K562 (cell line): ENCODE data around the gene SNCB. TPM values are rescaled to one million over a fixed set of nuclear protein-coding genes. Genes with fewer than 3 reads are reported as not detected.

Source experiments
- ETV1 ChIP-seq: fragments of 450-650 bp; conservative IDR thresholded peaks from 2 replicates; pipeline ENCODE4 v1.6.1; 2016; ENCODE audit warnings: missing genetic modification characterization, control low read depth, low read depth, missing compliant biosample characterization
- HNRNPK ChIP-seq: fragments of 200-400 bp; formaldehyde crosslinking; IDR thresholded peaks from one replicate; pipeline ENCODE4 v1.6.1; 2018; ENCODE audit warnings: mild to moderate bottlenecking, low read depth, low read length; ENCODE audit not compliant: poor library complexity, severe bottlenecking
- KDM4B ChIP-seq, 2 experiments: fragments of 450-650 bp in 1 of 2; sonication (generic) in 1 of 2; IDR thresholded peaks; 2 replicates each; pipeline ENCODE4 v1.6.1; 2016 to 2017; ENCODE audit warnings: borderline replicate concordance in 2 of 2, antibody characterized with exemption in 1 of 2, low read depth in 1 of 2, mild to moderate bottlenecking in 1 of 2
- NFIX ChIP-seq: fragments of 250-450 bp; sonication (Bioruptor Pico); IDR thresholded peaks from 2 replicates; pipeline ENCODE4 v1.4.0; 2020; ENCODE audit warnings: low read depth, mild to moderate bottlenecking, moderate library complexity
- NFYB ChIP-seq: IDR thresholded peaks from 2 replicates; pipeline ENCODE4 v1.6.1; 2011; ENCODE audit warnings: mild to moderate bottlenecking, moderate library complexity; ENCODE audit not compliant: insufficient read length; ENCODE audit errors: extremely low read depth
- SREBF2 ChIP-seq: sonication (generic); formaldehyde crosslinking; IDR thresholded peaks from 2 replicates; pipeline ENCODE4 v1.4.0; 2020; ENCODE audit warnings: mild to moderate bottlenecking, missing genetic modification reagents
- XRCC3 ChIP-seq: fragments of 450-650 bp; IDR thresholded peaks from 2 replicates; pipeline ENCODE4 v1.6.1; 2017; ENCODE audit warnings: mild to moderate bottlenecking, moderate library complexity
- ZNF124 ChIP-seq: sonication (generic); formaldehyde crosslinking; IDR thresholded peaks from 2 replicates; pipeline ENCODE4 v1.8.1; 2022; ENCODE audit warnings: missing genetic modification reagents
- ZSCAN32 ChIP-seq: fragments of 450-650 bp; formaldehyde crosslinking; IDR thresholded peaks from 2 replicates; pipeline ENCODE4 v1.4.0; 2020; ENCODE audit warnings: mild to moderate bottlenecking, moderate library complexity
- polyA plus RNA-seq, 8 experiments: library from polyadenylated mRNA; depleted of rRNA in 4 of 8; stranded (reverse) in 5 of 8; unstranded in 3 of 8; fragments of >200 nt; fragmentation: Nextera tagmentation in 2 of 8; fragmentation: Illumina TruSeq in 1 of 8; extraction: Ambion mirVana in 2 of 8; extraction: Trizol in 1 of 8; gene quantifications; 2 replicates each; pipeline versions ENCODE4 v1.2.1 to v1.2.3, GENCODE V29; 2011 to 2014; ENCODE audit warnings: inconsistent platforms in 1 of 8, missing spikeins in 1 of 8
- total RNA-seq, 7 experiments: library from RNA; depleted of rRNA in 6 of 7; stranded (reverse); fragments of >200 nt in 6 of 7; fragmentation: Illumina TruSeq in 2 of 7; extraction: Trizol in 2 of 7; gene quantifications; 2 replicates each; pipeline versions ENCODE4 v1.2.1 to v1.2.3, GENCODE V29; 2011 to 2021; ENCODE audit warnings: low replicate concordance in 1 of 7
- TF ChIP-seq, protein P1 (sequence below): fragments of 200-800 bp; sonication (Bioruptor generic); IDR thresholded peaks from 2 replicates; pipeline ENCODE4 v1.6.1; 2016; ENCODE audit warnings: missing genetic modification characterization, missing compliant biosample characterization
- TF ChIP-seq, protein P2 (sequence below): fragments of 150-350 bp; IDR thresholded peaks from 2 replicates; pipeline ENCODE4 v1.6.1; 2014; ENCODE audit warnings: low read depth, mild to moderate bottlenecking, low read length, borderline replicate concordance
- TF ChIP-seq, protein P3 (sequence below), 2 experiments: fragments of 150-350 bp in 1 of 2; IDR thresholded peaks; 2 replicates each; pipeline ENCODE4 v1.6.1; 2012 to 2016; ENCODE audit warnings: low read depth in 2 of 2, low read length in 2 of 2, mild to moderate bottlenecking in 1 of 2, moderate library complexity in 1 of 2

Gene SNCB
- total and polyA plus RNA-seq, 9 of the 15 experiments (the other 6 are each of a cell fraction or from before 2014, with no cell fraction given), result not detected

DNA sequence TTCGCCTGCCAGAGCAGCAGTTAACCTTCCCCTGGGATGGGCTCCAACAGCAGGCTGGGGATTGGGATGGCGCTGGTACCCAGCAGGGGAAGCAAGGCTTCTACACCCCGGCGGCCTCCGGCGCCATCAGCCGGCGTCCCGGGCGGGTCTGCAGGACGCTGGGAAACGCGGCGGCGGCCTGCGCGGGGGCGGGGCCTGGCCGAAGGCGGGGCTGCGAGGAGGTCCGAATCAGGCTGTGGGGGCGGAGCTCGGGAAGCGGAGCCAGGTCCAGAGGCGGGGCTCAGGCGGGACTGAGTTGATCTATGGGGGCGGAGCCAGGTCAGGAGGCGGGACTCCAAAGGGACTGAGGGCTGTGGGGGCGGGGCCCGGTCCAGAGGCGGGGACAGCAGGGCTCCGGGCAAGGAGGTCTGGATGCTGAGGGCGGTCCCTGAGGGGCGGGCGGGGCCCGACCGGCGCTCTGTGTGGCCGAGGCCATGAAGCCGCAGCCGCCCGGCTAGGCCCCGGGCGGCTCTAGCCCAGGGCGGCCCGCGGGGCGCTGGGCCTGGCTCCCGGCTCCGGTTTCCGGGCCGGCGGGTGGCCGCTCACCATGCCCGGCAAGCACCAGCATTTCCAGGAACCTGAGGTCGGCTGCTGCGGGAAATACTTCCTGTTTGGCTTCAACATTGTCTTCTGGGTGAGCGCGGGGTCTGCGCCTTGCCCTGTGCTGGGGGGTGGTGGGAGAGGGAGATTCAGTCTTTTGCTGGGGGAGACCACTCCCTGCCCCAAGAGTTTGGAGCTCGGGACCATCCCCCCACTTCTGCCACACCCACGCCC lies 16.9 kb upstream of the SNCB start, which contains the start of gene TSPAN17 (continued):
- TF ChIP-seq, protein P1, sequence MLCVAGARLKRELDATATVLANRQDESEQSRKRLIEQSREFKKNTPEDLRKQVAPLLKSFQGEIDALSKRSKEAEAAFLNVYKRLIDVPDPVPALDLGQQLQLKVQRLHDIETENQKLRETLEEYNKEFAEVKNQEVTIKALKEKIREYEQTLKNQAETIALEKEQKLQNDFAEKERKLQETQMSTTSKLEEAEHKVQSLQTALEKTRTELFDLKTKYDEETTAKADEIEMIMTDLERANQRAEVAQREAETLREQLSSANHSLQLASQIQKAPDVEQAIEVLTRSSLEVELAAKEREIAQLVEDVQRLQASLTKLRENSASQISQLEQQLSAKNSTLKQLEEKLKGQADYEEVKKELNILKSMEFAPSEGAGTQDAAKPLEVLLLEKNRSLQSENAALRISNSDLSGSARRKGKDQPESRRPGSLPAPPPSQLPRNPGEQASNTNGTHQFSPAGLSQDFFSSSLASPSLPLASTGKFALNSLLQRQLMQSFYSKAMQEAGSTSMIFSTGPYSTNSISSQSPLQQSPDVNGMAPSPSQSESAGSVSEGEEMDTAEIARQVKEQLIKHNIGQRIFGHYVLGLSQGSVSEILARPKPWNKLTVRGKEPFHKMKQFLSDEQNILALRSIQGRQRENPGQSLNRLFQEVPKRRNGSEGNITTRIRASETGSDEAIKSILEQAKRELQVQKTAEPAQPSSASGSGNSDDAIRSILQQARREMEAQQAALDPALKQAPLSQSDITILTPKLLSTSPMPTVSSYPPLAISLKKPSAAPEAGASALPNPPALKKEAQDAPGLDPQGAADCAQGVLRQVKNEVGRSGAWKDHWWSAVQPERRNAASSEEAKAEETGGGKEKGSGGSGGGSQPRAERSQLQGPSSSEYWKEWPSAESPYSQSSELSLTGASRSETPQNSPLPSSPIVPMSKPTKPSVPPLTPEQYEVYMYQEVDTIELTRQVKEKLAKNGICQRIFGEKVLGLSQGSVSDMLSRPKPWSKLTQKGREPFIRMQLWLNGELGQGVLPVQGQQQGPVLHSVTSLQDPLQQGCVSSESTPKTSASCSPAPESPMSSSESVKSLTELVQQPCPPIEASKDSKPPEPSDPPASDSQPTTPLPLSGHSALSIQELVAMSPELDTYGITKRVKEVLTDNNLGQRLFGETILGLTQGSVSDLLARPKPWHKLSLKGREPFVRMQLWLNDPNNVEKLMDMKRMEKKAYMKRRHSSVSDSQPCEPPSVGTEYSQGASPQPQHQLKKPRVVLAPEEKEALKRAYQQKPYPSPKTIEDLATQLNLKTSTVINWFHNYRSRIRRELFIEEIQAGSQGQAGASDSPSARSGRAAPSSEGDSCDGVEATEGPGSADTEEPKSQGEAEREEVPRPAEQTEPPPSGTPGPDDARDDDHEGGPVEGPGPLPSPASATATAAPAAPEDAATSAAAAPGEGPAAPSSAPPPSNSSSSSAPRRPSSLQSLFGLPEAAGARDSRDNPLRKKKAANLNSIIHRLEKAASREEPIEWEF (CRISPR knock-in tag), result no peak
- TF ChIP-seq ETV1 (no peak), SREBF2 (no peak), XRCC3 (no peak), KDM4B (IDR thresholded peaks at IDR 0.05; ENCODE audit: borderline replicate concordance in 2 of 2, low read depth in 1 of 2) (no peak), HNRNPK (no peak), ZNF124 (CRISPR knock-in tag) (no peak), NFYB (no peak), NFIX (CRISPR knock-in tag) (no peak), ZSCAN32 (CRISPR knock-in tag) (no peak)
- TF ChIP-seq, protein P2, sequence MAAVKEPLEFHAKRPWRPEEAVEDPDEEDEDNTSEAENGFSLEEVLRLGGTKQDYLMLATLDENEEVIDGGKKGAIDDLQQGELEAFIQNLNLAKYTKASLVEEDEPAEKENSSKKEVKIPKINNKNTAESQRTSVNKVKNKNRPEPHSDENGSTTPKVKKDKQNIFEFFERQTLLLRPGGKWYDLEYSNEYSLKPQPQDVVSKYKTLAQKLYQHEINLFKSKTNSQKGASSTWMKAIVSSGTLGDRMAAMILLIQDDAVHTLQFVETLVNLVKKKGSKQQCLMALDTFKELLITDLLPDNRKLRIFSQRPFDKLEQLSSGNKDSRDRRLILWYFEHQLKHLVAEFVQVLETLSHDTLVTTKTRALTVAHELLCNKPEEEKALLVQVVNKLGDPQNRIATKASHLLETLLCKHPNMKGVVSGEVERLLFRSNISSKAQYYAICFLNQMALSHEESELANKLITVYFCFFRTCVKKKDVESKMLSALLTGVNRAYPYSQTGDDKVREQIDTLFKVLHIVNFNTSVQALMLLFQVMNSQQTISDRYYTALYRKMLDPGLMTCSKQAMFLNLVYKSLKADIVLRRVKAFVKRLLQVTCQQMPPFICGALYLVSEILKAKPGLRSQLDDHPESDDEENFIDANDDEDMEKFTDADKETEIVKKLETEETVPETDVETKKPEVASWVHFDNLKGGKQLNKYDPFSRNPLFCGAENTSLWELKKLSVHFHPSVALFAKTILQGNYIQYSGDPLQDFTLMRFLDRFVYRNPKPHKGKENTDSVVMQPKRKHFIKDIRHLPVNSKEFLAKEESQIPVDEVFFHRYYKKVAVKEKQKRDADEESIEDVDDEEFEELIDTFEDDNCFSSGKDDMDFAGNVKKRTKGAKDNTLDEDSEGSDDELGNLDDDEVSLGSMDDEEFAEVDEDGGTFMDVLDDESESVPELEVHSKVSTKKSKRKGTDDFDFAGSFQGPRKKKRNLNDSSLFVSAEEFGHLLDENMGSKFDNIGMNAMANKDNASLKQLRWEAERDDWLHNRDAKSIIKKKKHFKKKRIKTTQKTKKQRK, result no peak
- TF ChIP-seq, protein P3, sequence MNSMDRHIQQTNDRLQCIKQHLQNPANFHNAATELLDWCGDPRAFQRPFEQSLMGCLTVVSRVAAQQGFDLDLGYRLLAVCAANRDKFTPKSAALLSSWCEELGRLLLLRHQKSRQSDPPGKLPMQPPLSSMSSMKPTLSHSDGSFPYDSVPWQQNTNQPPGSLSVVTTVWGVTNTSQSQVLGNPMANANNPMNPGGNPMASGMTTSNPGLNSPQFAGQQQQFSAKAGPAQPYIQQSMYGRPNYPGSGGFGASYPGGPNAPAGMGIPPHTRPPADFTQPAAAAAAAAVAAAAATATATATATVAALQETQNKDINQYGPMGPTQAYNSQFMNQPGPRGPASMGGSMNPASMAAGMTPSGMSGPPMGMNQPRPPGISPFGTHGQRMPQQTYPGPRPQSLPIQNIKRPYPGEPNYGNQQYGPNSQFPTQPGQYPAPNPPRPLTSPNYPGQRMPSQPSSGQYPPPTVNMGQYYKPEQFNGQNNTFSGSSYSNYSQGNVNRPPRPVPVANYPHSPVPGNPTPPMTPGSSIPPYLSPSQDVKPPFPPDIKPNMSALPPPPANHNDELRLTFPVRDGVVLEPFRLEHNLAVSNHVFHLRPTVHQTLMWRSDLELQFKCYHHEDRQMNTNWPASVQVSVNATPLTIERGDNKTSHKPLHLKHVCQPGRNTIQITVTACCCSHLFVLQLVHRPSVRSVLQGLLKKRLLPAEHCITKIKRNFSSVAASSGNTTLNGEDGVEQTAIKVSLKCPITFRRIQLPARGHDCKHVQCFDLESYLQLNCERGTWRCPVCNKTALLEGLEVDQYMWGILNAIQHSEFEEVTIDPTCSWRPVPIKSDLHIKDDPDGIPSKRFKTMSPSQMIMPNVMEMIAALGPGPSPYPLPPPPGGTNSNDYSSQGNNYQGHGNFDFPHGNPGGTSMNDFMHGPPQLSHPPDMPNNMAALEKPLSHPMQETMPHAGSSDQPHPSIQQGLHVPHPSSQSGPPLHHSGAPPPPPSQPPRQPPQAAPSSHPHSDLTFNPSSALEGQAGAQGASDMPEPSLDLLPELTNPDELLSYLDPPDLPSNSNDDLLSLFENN (IDR thresholded peaks at IDR 0.05; ENCODE audit: low read depth in 2 of 2, low read length in 2 of 2), result no peak
